Activated CD8-positive, alpha-beta T cell treated with anti-CD3 and anti-CD28 coated beads, Interleukin-2, amount 10 ng/mL, durations not matched to agents 7 days and 5 days (primary cell): ENCODE data around the gene MYO18A. TPM values are rescaled to one million over a fixed set of nuclear protein-coding genes. Genes with fewer than 3 reads are reported as not detected.

ENCODE experiments used
- ATAC-seq: fragments of 150-1000 bp; cut with Tn5 transposase; one replicate; pipeline ENCODE4 v1.10.0; 2021; ENCODE audit warnings: moderate library complexity
- CTCF ChIA-PET: fragments of 350-600 bp; sonication (Branson Sonifier 250); formaldehyde crosslinking; loops from one replicate; lab custom pipeline; 2021; ENCODE audit warnings: antibody characterized with exemption; lab: Charles Lee
- POLR2A ChIA-PET: fragments of 350-600 bp; sonication (Branson Sonifier 250); formaldehyde crosslinking; loops from one replicate; lab custom pipeline; 2021; ENCODE audit warnings: antibody characterized with exemption; lab: Charles Lee
- DNase-seq: peaks from one replicate; pipeline ENCODE4 v3.0.0-alpha.2; 2020
- H3K27ac Mint-ChIP-seq: one replicate; pipeline ENCODE4 v1.8.0; 2021; ENCODE audit warnings: mild to moderate bottlenecking, mixed read lengths
- H3K27me3 Mint-ChIP-seq: one replicate; pipeline ENCODE4 v1.8.0; 2021; ENCODE audit warnings: low read depth, mixed read lengths
- H3K36me3 Mint-ChIP-seq: one replicate; pipeline ENCODE4 v1.8.0; 2021; ENCODE audit warnings: low read depth, mixed read lengths
- H3K4me1 Mint-ChIP-seq: one replicate; pipeline ENCODE4 v1.8.0; 2021; ENCODE audit warnings: low read depth, mixed read lengths
- H3K4me3 Mint-ChIP-seq: one replicate; pipeline ENCODE4 v1.8.0; 2021; ENCODE audit warnings: mild to moderate bottlenecking, mixed read lengths
- H3K9me3 Mint-ChIP-seq: one replicate; pipeline ENCODE4 v1.8.0; 2022; ENCODE audit warnings: mixed read lengths; ENCODE audit not compliant: insufficient read depth
- total RNA-seq, 2 experiments: library from RNA; stranded (reverse); gene quantifications; one replicate each; pipeline ENCODE4 v1.2.3, GENCODE V29; 2021

The MYO18A gene
- total RNA-seq, 2 experiments from 2014 or later: 53.4 to 53.8 TPM

GRCh38 chr17:29193146-29193545 is 12.9 kb upstream of the MYO18A start:
- ChIA-PET POLR2A (no interaction called here), CTCF (interaction anchor here (0.9 to 9.0 kb wide), 7 partner anchors 13 to 76 kb away, joined by 3 to 60 read pairs (median 5); partner anchors contain the start of gene MYO18A)
- Mint-ChIP-seq H3K4me3 (no peak overlapping the region), H3K9me3 (no peaks in the 10 kb centered on the region), H3K27me3 (peaks cover 22% of the 10 kb centered on the region), H3K36me3 (no peaks in the 10 kb centered on the region), H3K27ac (no peak overlapping the region), H3K4me1 (peaks cover 11% of the 10 kb centered on the region)
- DNase-seq (no peak), ATAC-seq (no peak)

GRCh38 chr17:29190592-29191207 is 10.5 kb upstream of the MYO18A start:
- no peak overlapping the region for H3K27ac Mint-ChIP-seq
- no peaks in the 10 kb centered on the region for H3K36me3 Mint-ChIP-seq
- no peak overlapping the region for H3K4me3 Mint-ChIP-seq
- no peak for DNase-seq
- no peaks in the 10 kb centered on the region for H3K9me3 Mint-ChIP-seq
- ChIA-PET POLR2A (no interaction called here), CTCF (interaction anchor here (0.7 to 9.0 kb wide), 6 partner anchors 10 to 225 kb away, joined by 3 to 60 read pairs (median 4); partner anchors contain the start of gene MYO18A)
- peaks cover 7% of the 10 kb centered on the region for H3K4me1 Mint-ChIP-seq
- no peak for ATAC-seq
- H3K27me3 Mint-ChIP-seq: peaks cover 17% of the 10 kb centered on the region

GRCh38 chr17:29190039-29190438 is 9.8 kb upstream of the MYO18A start:
- Mint-ChIP-seq H3K4me3 (no peak overlapping the region), H3K27me3 (peaks cover 12% of the 10 kb centered on the region), H3K36me3 (no peaks in the 10 kb centered on the region), H3K27ac (no peak overlapping the region), H3K4me1 (peaks cover under 1% of the 10 kb centered on the region), H3K9me3 (no peaks in the 10 kb centered on the region)
- ATAC-seq (no peak), DNase-seq (no peak)
- ChIA-PET CTCF (interaction anchor here (0.8 to 9.0 kb wide), 4 partner anchors 10 to 66 kb away, joined by 3 to 60 read pairs (median 5); partner anchors contain the start of gene MYO18A), POLR2A (no interaction called here)

- DNase-seq (no peak), ATAC-seq (no peak)
- CTCF ChIA-PET: interaction anchor here (1.2 to 9.0 kb wide), 3 partner anchors 9 to 65 kb away, joined by 3 to 60 read pairs (median 6); partner anchors contain the start of gene MYO18A
- POLR2A ChIA-PET: no interaction called here
- Mint-ChIP-seq H3K27ac (no peak overlapping the region), H3K4me3 (no peak overlapping the region), H3K4me1 (no peaks in the 10 kb centered on the region), H3K27me3 (peaks cover 11% of the 10 kb centered on the region), H3K9me3 (no peaks in the 10 kb centered on the region), H3K36me3 (no peaks in the 10 kb centered on the region)
Measured at GRCh38 chr17:29189355-29189754, 9.2 kb upstream of the MYO18A start.

- Mint-ChIP-seq H3K9me3 (no peaks in the 10 kb centered on the region), H3K4me1 (peaks cover 33% of the 10 kb centered on the region), H3K4me3 (no peak overlapping the region), H3K27ac (no peak overlapping the region), H3K36me3 (no peaks in the 10 kb centered on the region), H3K27me3 (peaks cover 10% of the 10 kb centered on the region)
- no peak for DNase-seq
- CTCF ChIA-PET: interaction anchor here (1.5 to 12.4 kb wide), 10 partner anchors 12 to 216 kb away, joined by 5 to 342 read pairs (median 29); no protein-coding TSS in a partner anchor
- ATAC-seq: no peak
- POLR2A ChIA-PET: no interaction called here
Measured at GRCh38 chr17:29181226-29181625, 1.0 kb upstream of the MYO18A start.

- ChIA-PET POLR2A (interaction anchor here (1.2 to 1.7 kb wide), 2 partner anchors 32 to 41 kb away, joined by 5 to 6 read pairs; no protein-coding TSS in a partner anchor), CTCF (interaction anchor here (1.0 to 12.4 kb wide), 21 partner anchors 9 to 215 kb away, joined by 3 to 342 read pairs (median 8); partner anchors contain the start of gene NUFIP2)
- Mint-ChIP-seq H3K4me3 (peak overlapping the region; percentile 42), H3K36me3 (no peaks in the 10 kb centered on the region), H3K27me3 (peaks cover 10% of the 10 kb centered on the region), H3K4me1 (peaks cover 38% of the 10 kb centered on the region), H3K27ac (no peak overlapping the region), H3K9me3 (no peaks in the 10 kb centered on the region)
- no peak for DNase-seq
- no peak for ATAC-seq
Measured at GRCh38 chr17:29180788-29181160, 576 bp upstream of the MYO18A start.

- ATAC-seq: no peak
- ChIA-PET POLR2A (interaction anchor here (0.6 to 1.7 kb wide), 3 partner anchors 31 to 70 kb away, joined by 3 to 6 read pairs (median 5); no protein-coding TSS in a partner anchor), CTCF (interaction anchor here (0.6 to 12.4 kb wide), 32 partner anchors 8 to 214 kb away, joined by 3 to 342 read pairs (median 6); partner anchors contain the start of gene NUFIP2)
- Mint-ChIP-seq H3K4me1 (peaks cover 38% of the 10 kb centered on the region), H3K27me3 (peaks cover 10% of the 10 kb centered on the region), H3K9me3 (no peaks in the 10 kb centered on the region), H3K4me3 (peak overlapping the region; percentile 51), H3K27ac (no peak overlapping the region), H3K36me3 (no peaks in the 10 kb centered on the region)
- DNase-seq: no peak
Measured at GRCh38 chr17:29179232-29180033, 765 bp downstream of the MYO18A start.

GRCh38 chr17:29178750-29179231 is 1.4 kb downstream of the MYO18A start:
- no peak for DNase-seq
- Mint-ChIP-seq H3K4me1 (peaks cover 38% of the 10 kb centered on the region), H3K9me3 (no peaks in the 10 kb centered on the region), H3K4me3 (peak overlapping the region; percentile 36), H3K27ac (no peak overlapping the region), H3K27me3 (peaks cover 7% of the 10 kb centered on the region), H3K36me3 (no peaks in the 10 kb centered on the region)
- ATAC-seq: no peak
- ChIA-PET POLR2A (interaction anchor here (1.8 to 2.9 kb wide), 2 partner anchors 29 to 115 kb away, joined by 5 to 12 read pairs; partner anchors contain the start of gene NUFIP2), CTCF (interaction anchor here (1.2 to 12.4 kb wide), 10 partner anchors 13 to 112 kb away, joined by 3 to 342 read pairs (median 29); no protein-coding TSS in a partner anchor)

- ChIA-PET POLR2A (interaction anchor here (0.8 to 2.9 kb wide), 4 partner anchors 18 to 116 kb away, joined by 3 to 12 read pairs (median 4); partner anchors contain the start of gene NUFIP2), CTCF (interaction anchor here (1.0 to 12.4 kb wide), 10 partner anchors 11 to 113 kb away, joined by 3 to 342 read pairs (median 16); no protein-coding TSS in a partner anchor)
- Mint-ChIP-seq H3K27me3 (peaks cover 7% of the 10 kb centered on the region), H3K9me3 (no peaks in the 10 kb centered on the region), H3K4me3 (peak overlapping the region; percentile 22), H3K36me3 (no peaks in the 10 kb centered on the region), H3K27ac (peak overlapping the region; percentile 73), H3K4me1 (peaks cover 38% of the 10 kb centered on the region)
- ATAC-seq (no peak), DNase-seq (no peak)
Measured at GRCh38 chr17:29177871-29178749, 2.1 kb downstream of the MYO18A start.

- POLR2A ChIA-PET: interaction anchor here (0.8 to 2.9 kb wide), 6 partner anchors 18 to 117 kb away, joined by 3 to 12 read pairs (median 4); partner anchors contain the start of gene NUFIP2
Measured at GRCh38 chr17:29177541-29177870, 2.7 kb downstream of the MYO18A start.

More at GRCh38 chr17:29177541-29177870, 2.7 kb downstream of the MYO18A start:
- CTCF ChIA-PET: interaction anchor here (0.9 to 12.4 kb wide), 12 partner anchors 11 to 224 kb away, joined by 3 to 342 read pairs (median 6); no protein-coding TSS in a partner anchor
- Mint-ChIP-seq H3K36me3 (no peaks in the 10 kb centered on the region), H3K4me1 (peaks cover 38% of the 10 kb centered on the region), H3K4me3 (peak overlapping the region; percentile 76), H3K27me3 (peaks cover 6% of the 10 kb centered on the region), H3K9me3 (no peaks in the 10 kb centered on the region), H3K27ac (peak overlapping the region; percentile 83)
- DNase-seq: no peak
- no peak for ATAC-seq
